Osteocyte (in vitro differentiated cells): Measurements from ENCODE around the gene CCDC188. TPM values are rescaled to one million over a fixed set of nuclear protein-coding genes. Genes with fewer than 3 reads are reported as not detected.

Experiments used
- DNase-seq: peaks from one replicate; pipeline ENCODE4 v3.0.0; 2021; ENCODE audit warnings: mixed read lengths; ENCODE audit not compliant: unreplicated experiment; ENCODE audit errors: extremely low spot score
- H3K27ac Mint-ChIP-seq: one replicate; pipeline ENCODE4 v1.8.0; 2021; ENCODE audit warnings: mild to moderate bottlenecking, mixed read lengths; ENCODE audit not compliant: unreplicated experiment
- H3K27me3 Mint-ChIP-seq: one replicate; pipeline ENCODE4 v1.8.0; 2021; ENCODE audit warnings: mixed read lengths; ENCODE audit not compliant: unreplicated experiment
- H3K36me3 Mint-ChIP-seq: one replicate; pipeline ENCODE4 v1.8.0; 2021; ENCODE audit warnings: mixed read lengths; ENCODE audit not compliant: unreplicated experiment
- H3K4me1 Mint-ChIP-seq: one replicate; pipeline ENCODE4 v1.8.0; 2021; ENCODE audit warnings: mixed read lengths; ENCODE audit not compliant: unreplicated experiment
- H3K4me3 Mint-ChIP-seq: one replicate; pipeline ENCODE4 v1.8.0; 2021; ENCODE audit warnings: mild to moderate bottlenecking, moderate library complexity, mixed read lengths; ENCODE audit not compliant: unreplicated experiment
- H3K9me3 Mint-ChIP-seq: one replicate; pipeline ENCODE4 v1.8.0; 2021; ENCODE audit warnings: mixed read lengths; ENCODE audit not compliant: unreplicated experiment
- CTCF ChIP-seq: fragments of 200-600 bp; sonication (generic); IDR thresholded peaks from 2 replicates; pipeline ENCODE4 v1.5.0; 2021; ENCODE audit warnings: antibody characterized with exemption, mild to moderate bottlenecking, moderate library complexity
- total RNA-seq: library from RNA; stranded (reverse); gene quantifications from 2 replicates; pipeline ENCODE4 v1.2.1, GENCODE V29; 2021

The CCDC188 gene
- total RNA-seq, 1 donor from 2014 or later: 0.56 TPM

GRCh38 chr22:20111045-20111688 lies 39.7 kb downstream of the CCDC188 start:
- Mint-ChIP-seq H3K4me3 (no peak overlapping the region), H3K4me1 (peaks cover 4% of the 10 kb centered on the region), H3K9me3 (no peaks in the 10 kb centered on the region), H3K27ac (no peak overlapping the region), H3K27me3 (no peaks in the 10 kb centered on the region), H3K36me3 (peaks cover 32% of the 10 kb centered on the region)
- TF ChIP-seq CTCF: peak; percentile 42
- no peak for DNase-seq

- TF ChIP-seq CTCF: no peak
- Mint-ChIP-seq H3K9me3 (no peaks in the 10 kb centered on the region), H3K4me1 (peaks cover 4% of the 10 kb centered on the region), H3K36me3 (peaks cover 32% of the 10 kb centered on the region), H3K4me3 (no peak overlapping the region), H3K27ac (no peak overlapping the region), H3K27me3 (no peaks in the 10 kb centered on the region)
- DNase-seq: no peak
Observed at GRCh38 chr22:20110359-20110985, 40.4 kb downstream of the CCDC188 start.

DNA sequence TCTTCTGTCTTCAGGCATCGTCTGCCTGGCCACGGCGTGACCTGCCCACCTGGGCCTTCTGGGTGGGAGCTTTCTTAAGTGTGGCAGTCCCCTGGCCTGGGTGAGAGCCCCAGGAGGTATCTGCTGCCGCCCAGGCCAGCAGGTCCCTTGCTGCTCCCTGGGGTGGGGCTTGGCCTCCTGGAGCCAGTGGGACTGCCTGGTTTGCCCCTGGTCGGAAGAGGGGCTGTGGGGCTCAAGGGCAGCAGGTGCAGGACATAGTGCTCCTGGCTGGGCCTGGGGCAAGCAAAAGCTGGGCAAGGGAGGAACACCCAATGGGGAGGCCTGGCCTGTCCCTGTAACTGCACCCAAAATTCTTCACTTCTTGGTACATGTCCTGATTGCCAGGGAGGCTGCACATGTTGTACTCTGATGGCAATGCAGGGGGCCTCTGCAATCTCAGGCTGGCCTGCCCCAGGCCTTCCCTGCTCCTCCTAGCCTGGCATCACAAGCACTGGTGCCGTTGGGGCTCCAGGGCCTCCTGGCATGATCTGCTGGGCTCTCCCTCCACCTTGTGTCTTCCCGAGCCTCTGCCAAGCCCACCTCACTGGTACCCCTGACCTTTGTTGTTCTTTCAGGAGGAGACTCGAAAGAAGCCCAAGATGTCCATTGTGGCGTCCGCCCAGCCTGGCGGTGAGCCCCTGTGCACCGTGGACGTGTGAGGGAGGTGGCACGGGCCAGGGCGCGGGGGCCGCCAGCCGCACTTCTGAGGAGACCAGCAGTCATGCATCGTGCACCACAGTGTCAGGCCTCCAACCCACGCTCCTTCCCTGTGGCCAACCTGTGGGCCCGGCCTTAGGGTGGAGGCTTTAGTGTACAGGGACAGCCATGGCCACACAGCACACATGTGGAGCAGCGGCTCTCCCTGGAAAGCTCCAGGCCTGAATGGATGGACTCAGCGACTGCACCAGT lies 41.2 kb downstream of the CCDC188 start:
- no peaks in the 10 kb centered on the region for H3K27me3 Mint-ChIP-seq
- no peaks in the 10 kb centered on the region for H3K4me1 Mint-ChIP-seq
- H3K9me3 Mint-ChIP-seq: no peaks in the 10 kb centered on the region
- no peak for DNase-seq
- H3K36me3 Mint-ChIP-seq: peaks cover 30% of the 10 kb centered on the region
- no peak overlapping the region for H3K27ac Mint-ChIP-seq
- TF ChIP-seq CTCF: no peak
- no peak overlapping the region for H3K4me3 Mint-ChIP-seq

- Mint-ChIP-seq H3K27me3 (no peaks in the 10 kb centered on the region), H3K27ac (no peak overlapping the region), H3K9me3 (no peaks in the 10 kb centered on the region), H3K4me1 (no peaks in the 10 kb centered on the region), H3K4me3 (no peak overlapping the region), H3K36me3 (peaks cover 25% of the 10 kb centered on the region)
- no peak for DNase-seq
- TF ChIP-seq CTCF: no peak
Observed at GRCh38 chr22:20108757-20109230, 42.1 kb downstream of the CCDC188 start.
